Suppressor macrophage treated with lipopolysaccharide for 1 hour (primary cell): Measurements from ENCODE around the gene STOML3.
"Not testable (repeated sequence)": the region's sequence is repeated elsewhere in the genome, so short reads cannot be mapped to it uniquely, and the experiment has no call there.

Experiments
- DNase-seq, 3 donors: peaks; one replicate each; pipeline ENCODE4 v3.0.0-alpha.2; 2020 to 2022

STOML3 gene

GRCh38 chr13:38990693-38991092 lies at the start of gene STOML3:
STOML3 (minus strand) TSS chr13:38990831; CDS start chr13:38990721, 110 bp downstream.
- no peak for DNase-seq

- peak; percentile 8 to 67 (median 51) for DNase-seq
Measured at GRCh38 chr13:39040206-39040605, 49.6 kb upstream of the STOML3 start.

- DNase-seq: peak; percentile 19 to 58 (median 36)
Measured at GRCh38 chr13:39039041-39039440, 48.4 kb upstream of the STOML3 start.

- DNase-seq: peak; percentile 44 to 47 (median 45)
Measured at GRCh38 chr13:39038569-39039030, 48.0 kb upstream of the STOML3 start.

GRCh38 chr13:39037880-39038568 lies 47.4 kb upstream of the STOML3 start, which contains the start of the genes NHLRC3 and PROSER1:
NHLRC3 (plus strand) TSS chr13:39038456; CDS start chr13:39038640, 184 bp downstream.
PROSER1 (minus strand) TSS chr13:39038089; CDS start chr13:39037242, 847 bp downstream.
- DNase-seq: peak; percentile 87 to 92 (median 92)

GRCh38 chr13:39037410-39037879 lies 46.8 kb upstream of the STOML3 start:
- no peak for DNase-seq

- DNase-seq: peak in 1 of 3 donors; percentile 5
Measured at GRCh38 chr13:39036212-39036611, 45.6 kb upstream of the STOML3 start.

- no peak for DNase-seq
Measured at GRCh38 chr13:39035799-39036198, 45.2 kb upstream of the STOML3 start.

GRCh38 chr13:39035204-39035603 lies 44.6 kb upstream of the STOML3 start:
- no peak for DNase-seq

GRCh38 chr13:39034085-39034484 lies 43.5 kb upstream of the STOML3 start:
- DNase-seq: no peak

GRCh38 chr13:39032150-39032549 lies 41.5 kb upstream of the STOML3 start:
- DNase-seq: no peak

- DNase-seq: no peak
Measured at GRCh38 chr13:39025433-39025839, 34.8 kb upstream of the STOML3 start.

GRCh38 chr13:39023761-39024160 lies 33.1 kb upstream of the STOML3 start:
- DNase-seq: no peak

- no peak for DNase-seq
Measured at GRCh38 chr13:39023316-39023715, 32.7 kb upstream of the STOML3 start.

- DNase-seq: no peak
Measured at GRCh38 chr13:39020853-39021462, 30.3 kb upstream of the STOML3 start.

- DNase-seq: no peak
Measured at GRCh38 chr13:39016787-39017186, 26.2 kb upstream of the STOML3 start.

- DNase-seq: no peak
Measured at GRCh38 chr13:39016087-39016486, 25.5 kb upstream of the STOML3 start.

GRCh38 chr13:39013462-39013861 lies 22.8 kb upstream of the STOML3 start:
- no peak for DNase-seq

GRCh38 chr13:39012608-39013007 lies 22.0 kb upstream of the STOML3 start:
- no peak for DNase-seq

GRCh38 chr13:39006371-39007111 lies 15.9 kb upstream of the STOML3 start:
- DNase-seq: not testable (repeated sequence)

GRCh38 chr13:38998739-38999138 lies 8.1 kb upstream of the STOML3 start:
- no peak for DNase-seq

GRCh38 chr13:38993381-38993780 lies 2.8 kb upstream of the STOML3 start:
- DNase-seq: no peak

- no peak for DNase-seq
Measured at GRCh38 chr13:38981096-38981495, 9.5 kb downstream of the STOML3 start.

- no peak for DNase-seq
Measured at GRCh38 chr13:38980750-38981078, 9.9 kb downstream of the STOML3 start.
